Measurements from ENCODE around the gene WNT6. TPM values are rescaled to one million over a fixed set of nuclear protein-coding genes. Genes with fewer than 3 reads are reported as not detected.
A peak's percentile ranks its signal among the peaks of the same experiment; 100 is the strongest.

The WNT6 gene
- total RNA-seq, 1 donor, result not detected

DNA sequence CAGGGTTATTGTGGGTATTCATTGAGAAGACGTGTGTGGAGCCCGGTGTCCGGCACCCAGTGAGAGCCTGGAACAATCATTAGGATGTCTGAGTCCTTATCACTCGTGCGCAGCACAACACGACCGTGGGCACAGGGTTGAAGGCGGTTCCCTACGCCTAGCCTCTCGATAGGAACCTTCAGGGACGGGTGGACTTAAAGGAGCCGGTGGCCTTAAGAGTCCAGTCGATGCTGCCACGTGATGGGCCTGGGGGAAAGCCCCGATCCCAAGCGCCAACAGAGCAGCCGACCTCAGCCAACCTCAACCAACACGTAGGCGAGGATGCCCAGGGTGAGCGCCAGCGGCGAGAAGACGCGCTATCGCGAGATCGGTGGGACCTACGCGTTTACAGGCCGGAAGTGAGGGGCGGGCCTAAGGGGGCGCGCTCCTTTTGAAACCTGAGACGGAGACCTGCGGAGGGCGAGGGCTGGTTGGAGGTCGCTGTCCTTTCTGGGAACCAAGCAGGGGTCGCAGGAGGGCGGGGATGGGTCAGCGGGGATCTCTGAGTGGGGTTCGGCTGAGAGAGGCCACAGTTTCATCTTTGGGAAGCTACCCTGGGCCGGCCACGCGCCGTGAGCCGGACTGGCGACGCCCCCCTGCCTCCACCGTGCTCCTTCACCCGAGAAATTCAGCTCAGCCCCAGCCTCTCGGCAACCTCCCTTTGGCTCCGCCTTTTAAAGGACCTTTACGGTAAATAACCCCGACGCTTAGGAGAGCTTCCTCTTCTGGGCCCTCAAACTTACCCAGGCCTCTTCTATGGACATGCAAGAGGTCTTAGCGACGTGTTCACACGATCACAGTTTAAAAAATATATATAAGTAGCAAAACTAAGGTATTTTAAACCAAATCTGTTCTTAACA lies 49.4 kb downstream of the WNT6 start:
- DNase-seq (ENCODE audit: low read depth), result peak; percentile 83
- TF ChIP-seq, protein P1, sequence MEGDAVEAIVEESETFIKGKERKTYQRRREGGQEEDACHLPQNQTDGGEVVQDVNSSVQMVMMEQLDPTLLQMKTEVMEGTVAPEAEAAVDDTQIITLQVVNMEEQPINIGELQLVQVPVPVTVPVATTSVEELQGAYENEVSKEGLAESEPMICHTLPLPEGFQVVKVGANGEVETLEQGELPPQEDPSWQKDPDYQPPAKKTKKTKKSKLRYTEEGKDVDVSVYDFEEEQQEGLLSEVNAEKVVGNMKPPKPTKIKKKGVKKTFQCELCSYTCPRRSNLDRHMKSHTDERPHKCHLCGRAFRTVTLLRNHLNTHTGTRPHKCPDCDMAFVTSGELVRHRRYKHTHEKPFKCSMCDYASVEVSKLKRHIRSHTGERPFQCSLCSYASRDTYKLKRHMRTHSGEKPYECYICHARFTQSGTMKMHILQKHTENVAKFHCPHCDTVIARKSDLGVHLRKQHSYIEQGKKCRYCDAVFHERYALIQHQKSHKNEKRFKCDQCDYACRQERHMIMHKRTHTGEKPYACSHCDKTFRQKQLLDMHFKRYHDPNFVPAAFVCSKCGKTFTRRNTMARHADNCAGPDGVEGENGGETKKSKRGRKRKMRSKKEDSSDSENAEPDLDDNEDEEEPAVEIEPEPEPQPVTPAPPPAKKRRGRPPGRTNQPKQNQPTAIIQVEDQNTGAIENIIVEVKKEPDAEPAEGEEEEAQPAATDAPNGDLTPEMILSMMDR (IDR thresholded peaks at IDR 0.05; ENCODE audit: insufficient read depth, low read depth, low read length), result no peak
- H3K4me3 ChIP-seq (ENCODE audit: low read depth, low read length), result peak overlapping the region; percentile 63

DNA sequence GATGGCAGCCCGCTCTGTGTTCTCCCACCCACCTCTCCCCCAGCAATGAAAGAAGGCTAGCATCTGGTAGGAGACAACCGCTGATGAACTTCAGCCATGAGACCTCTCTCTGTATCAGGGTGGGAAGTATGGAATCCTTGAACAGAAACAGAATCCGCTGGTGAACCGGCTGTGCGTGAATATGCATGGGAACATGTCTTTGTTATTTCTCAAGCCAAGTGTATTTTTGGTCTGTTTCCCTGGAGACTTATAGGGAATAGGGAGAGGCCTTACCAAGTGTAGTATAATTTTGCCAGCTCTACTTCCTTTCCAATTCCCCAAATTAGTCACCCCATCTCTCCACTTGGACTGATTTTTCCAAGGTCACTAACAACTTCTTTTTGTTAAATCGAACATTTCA lies 51.1 kb downstream of the WNT6 start:
- TF ChIP-seq, protein P1 (IDR thresholded peaks at IDR 0.05; ENCODE audit: insufficient read depth, low read depth, low read length), result no peak
- H3K4me3 ChIP-seq (ENCODE audit: low read depth, low read length), result no peak overlapping the region
- no peak for DNase-seq (ENCODE audit: low read depth)

DNA sequence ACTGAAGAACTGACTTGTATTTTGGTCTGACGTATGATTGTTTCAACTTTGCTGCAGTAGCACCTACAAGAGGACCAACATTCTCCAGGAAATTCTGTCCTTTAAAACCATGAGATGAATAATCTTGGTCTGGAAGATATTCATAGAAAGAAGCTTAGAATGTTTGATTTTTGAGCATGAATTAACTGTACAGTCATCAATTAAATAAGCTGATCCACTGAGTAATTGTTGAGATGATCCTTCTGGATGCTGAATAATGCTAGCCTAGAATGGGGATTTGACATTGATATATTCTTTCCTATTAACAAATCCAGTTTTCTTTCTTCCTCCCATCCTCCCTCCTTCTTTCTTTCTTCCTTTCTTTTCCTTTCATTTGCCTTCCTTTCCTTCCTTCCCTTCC lies 60.9 kb downstream of the WNT6 start:
- H3K4me3 ChIP-seq (ENCODE audit: low read depth, low read length), result no peak overlapping the region
- no peak for DNase-seq (ENCODE audit: low read depth)
- TF ChIP-seq, protein P1 (IDR thresholded peaks at IDR 0.05; ENCODE audit: insufficient read depth, low read depth, low read length), result no peak

Small RNA genes lying within 50 kb of the gene (small RNA-seq; reads per million reads assigned to genes)
- not detected for gene RNU6-642P

Other genes with a start within 250 kb of the WNT6 start
- gene ZNF142, start 200.2 kb upstream of the WNT6 start, total RNA-seq, result 14.7 and 14.8 TPM in 2 replicates
- gene BCS1L, start 200.1 kb upstream of the WNT6 start, total RNA-seq, result 28.9 and 29.3 TPM in 2 replicates
- gene RNF25, start 187.8 kb upstream of the WNT6 start, total RNA-seq, result 37.4 and 38.4 TPM in 2 replicates
- gene STK36, start 187.7 kb upstream of the WNT6 start, total RNA-seq, result 23.7 and 23.8 TPM in 2 replicates
- 12.6 and 19.9 TPM in 2 replicates for gene TTLL4, start 149.0 kb upstream of the WNT6 start, total RNA-seq
- 4.7 and 16.1 TPM in 2 replicates for gene CYP27A1, start 77.7 kb upstream of the WNT6 start, total RNA-seq
- not detected in 2 replicates for gene PRKAG3, start 28.0 kb upstream of the WNT6 start, total RNA-seq
- not detected in 2 replicates for gene WNT10A, start 21.0 kb downstream of the WNT6 start, total RNA-seq
- gene CDK5R2, start 99.9 kb downstream of the WNT6 start, total RNA-seq, result not detected in 2 replicates
- not detected in 2 replicates for gene FEV, start 125.4 kb downstream of the WNT6 start, total RNA-seq
- gene CRYBA2, start 133.6 kb downstream of the WNT6 start, total RNA-seq, result 1.3 TPM in 1 of 2 replicates, not detected in the other
- not detected in 2 replicates for gene CFAP65, start 181.7 kb downstream of the WNT6 start, total RNA-seq
- gene IHH, start 201.1 kb downstream of the WNT6 start, total RNA-seq, result not detected in 2 replicates

All from fibroblast of villous mesenchyme (primary cell).